Right lobe of liver (tissue), 6 donors: Measurements from ENCODE around the gene RARB. TPM values are rescaled to one million over a fixed set of nuclear protein-coding genes. Genes with fewer than 3 reads are reported as not detected.

ENCODE experiments used
- ATAC-seq, 4 donors: fragments of 200-7000 bp; cut with Tn5 transposase; one replicate each; pipeline ENCODE4 v1.9.1; 2020; ENCODE audit warnings: mild to moderate bottlenecking in 4 of 4, moderate library complexity in 4 of 4
- DNase-seq, 3 donors: peaks; one replicate each; pipeline ENCODE4 v3.0.0-alpha.2; 2020
- H3K27ac ChIP-seq, 3 donors: fragments of 200-600 bp; one replicate each; pipeline ENCODE4 v1.8.0; 2022
- H3K27me3 ChIP-seq, 2 donors: fragments of 200-600 bp; one replicate each; pipeline ENCODE4 v1.8.0; 2022
- H3K36me3 ChIP-seq, 4 donors: fragments of 200-600 bp; sonication (generic) in 1 of 4; one replicate each; pipeline versions ENCODE4 v1.5.1 to v1.8.0; 2017 to 2022; ENCODE audit warnings: control low read depth in 1 of 4
- H3K4me1 ChIP-seq, 4 donors: fragments of 200-600 bp; sonication (generic) in 1 of 4; one replicate each; pipeline versions ENCODE4 v1.5.1 to v1.8.0; 2017 to 2022; ENCODE audit warnings: control low read depth in 1 of 4
- H3K4me3 ChIP-seq, 3 donors: fragments of 200-600 bp; one replicate each; pipeline ENCODE4 v1.8.0; 2022
- H3K9me3 ChIP-seq, 4 donors: fragments of 200-600 bp; sonication (generic) in 1 of 4; one replicate each; pipeline versions ENCODE4 v1.5.1 to v1.8.0; 2017 to 2022; ENCODE audit warnings: control low read depth in 1 of 4
- POLR2A ChIP-seq: fragments of 450-650 bp; IDR thresholded peaks from one replicate; pipeline ENCODE4 v1.6.1; 2017; ENCODE audit warnings: antibody characterized with exemption, mild to moderate bottlenecking
- WGBS: methylation state at CpG from one replicate; pipeline ENCODE4 v1.1.6; 2018; ENCODE audit warnings: low coverage, low lambda C conversion rate; ENCODE audit not compliant: insufficient coverage; ENCODE audit errors: missing lambda C conversion rate; 5-methylcytosine and 5-hydroxymethylcytosine counted together
- intact Hi-C, 2 donors: fragments of 100-400 bp; cut with DNase I; formaldehyde crosslinking; loops; one replicate each; pipeline versions ENCODE4 v1.11.2 to v1.14.1; 2022
- total RNA-seq, 6 experiments: library from RNA; depleted of rRNA in 2 of 6; stranded (reverse); fragments of >200 nt in 2 of 6; fragmentation: NEBNext Ultra II Directional in 3 of 6; extraction: Animal tissue kit (Norgen Biotek cat#: 25700) in 3 of 6; gene quantifications; one replicate each; pipeline versions ENCODE4 v1.1.0 to v1.2.4, GENCODE V29; 2016 to 2023
- TF ChIP-seq, protein P1 (sequence below), 4 donors: fragments of 200-600 bp in 3 of 4; fragments of 450-650 bp in 1 of 4; IDR thresholded peaks; one replicate each; pipeline versions ENCODE4 v1.5.1 to v1.8.0; 2016 to 2022; ENCODE audit warnings: antibody characterized with exemption in 4 of 4, mild to moderate bottlenecking in 2 of 4
- donor health status: DM: no; HTN: yes; CAD: no.
- donor health status: DM: no; HTN: no; CAD: no.
- donor health status: DM: no; HTN: no; CAD: no.
- donor health status: DM: no; HTN: yes; CAD: no.
- donor health status: DM: no; HTN: yes; CAD: no.

Gene RARB
- total RNA-seq, 6 experiments from 2014 or later, result 1.2 to 2.8 (median 2.1) TPM

DNA sequence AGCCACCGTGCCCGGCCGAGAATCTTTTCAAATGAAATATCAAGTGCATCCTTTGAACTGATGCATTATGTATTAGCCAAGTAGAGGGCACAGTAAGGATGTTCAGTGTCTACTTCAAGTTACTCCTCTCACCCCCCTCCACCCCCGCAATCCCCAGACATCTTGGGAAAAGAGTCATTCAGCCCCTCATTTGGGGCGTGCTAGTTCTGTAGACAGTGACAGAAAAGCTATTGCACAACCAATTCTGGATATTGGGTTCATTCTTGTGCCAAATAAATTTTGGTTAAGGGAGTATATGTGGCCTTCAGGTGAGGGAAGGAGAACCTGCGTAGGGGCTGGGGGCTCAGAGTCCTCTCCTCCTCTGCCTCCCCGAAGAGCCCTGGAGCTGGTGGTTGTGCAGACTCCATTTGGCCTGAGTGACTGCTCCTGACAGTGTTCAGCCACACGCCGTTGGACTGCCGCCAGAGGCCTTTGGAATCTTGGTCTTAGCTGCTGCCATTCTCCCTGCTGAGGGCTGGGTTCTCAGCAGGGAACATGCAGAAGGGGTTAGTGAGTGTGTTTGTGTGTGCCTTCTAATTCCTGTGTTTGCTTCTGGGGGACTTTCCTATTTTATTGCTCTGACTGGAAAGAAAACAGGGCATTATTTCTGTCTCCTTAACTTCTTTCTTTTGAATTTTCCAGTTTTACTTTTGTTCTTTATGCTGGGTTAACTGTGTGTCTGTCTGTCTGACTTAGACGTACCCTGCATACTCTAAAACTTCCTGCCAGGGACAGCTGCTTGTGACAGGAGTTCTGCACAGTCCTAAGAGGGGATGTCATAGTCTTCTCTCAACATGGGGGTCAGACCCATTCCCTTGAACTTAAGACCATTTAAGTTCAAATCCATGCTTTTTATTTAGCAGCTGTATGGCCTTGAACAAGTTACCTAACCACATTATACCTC, 21.0 kb downstream of the RARB start:
- no peaks in the 10 kb centered on the region for H3K27me3 ChIP-seq
- no peak overlapping the region for H3K4me3 ChIP-seq
- DNase-seq (peak; percentile 91 to 93 (median 93)), ATAC-seq (peak; percentile 99)
- no peaks in the 10 kb centered on the region for H3K36me3 ChIP-seq
- no peaks in the 10 kb centered on the region for H3K9me3 ChIP-seq
- WGBS, result 32% methylated on average over 6 of the region's 11 CpGs
- TF ChIP-seq, protein P1, sequence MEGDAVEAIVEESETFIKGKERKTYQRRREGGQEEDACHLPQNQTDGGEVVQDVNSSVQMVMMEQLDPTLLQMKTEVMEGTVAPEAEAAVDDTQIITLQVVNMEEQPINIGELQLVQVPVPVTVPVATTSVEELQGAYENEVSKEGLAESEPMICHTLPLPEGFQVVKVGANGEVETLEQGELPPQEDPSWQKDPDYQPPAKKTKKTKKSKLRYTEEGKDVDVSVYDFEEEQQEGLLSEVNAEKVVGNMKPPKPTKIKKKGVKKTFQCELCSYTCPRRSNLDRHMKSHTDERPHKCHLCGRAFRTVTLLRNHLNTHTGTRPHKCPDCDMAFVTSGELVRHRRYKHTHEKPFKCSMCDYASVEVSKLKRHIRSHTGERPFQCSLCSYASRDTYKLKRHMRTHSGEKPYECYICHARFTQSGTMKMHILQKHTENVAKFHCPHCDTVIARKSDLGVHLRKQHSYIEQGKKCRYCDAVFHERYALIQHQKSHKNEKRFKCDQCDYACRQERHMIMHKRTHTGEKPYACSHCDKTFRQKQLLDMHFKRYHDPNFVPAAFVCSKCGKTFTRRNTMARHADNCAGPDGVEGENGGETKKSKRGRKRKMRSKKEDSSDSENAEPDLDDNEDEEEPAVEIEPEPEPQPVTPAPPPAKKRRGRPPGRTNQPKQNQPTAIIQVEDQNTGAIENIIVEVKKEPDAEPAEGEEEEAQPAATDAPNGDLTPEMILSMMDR (IDR thresholded peaks at IDR 0.05), result no peak
- TF ChIP-seq POLR2A, result no peak
- intact Hi-C loops, result no loop called here
- H3K4me1 ChIP-seq, result peaks cover 0 to 10% (median 0%) of the 10 kb centered on the region in 4 donors
- H3K27ac ChIP-seq, result peak overlapping the region in 1 of 3 donors; percentile 39

DNA sequence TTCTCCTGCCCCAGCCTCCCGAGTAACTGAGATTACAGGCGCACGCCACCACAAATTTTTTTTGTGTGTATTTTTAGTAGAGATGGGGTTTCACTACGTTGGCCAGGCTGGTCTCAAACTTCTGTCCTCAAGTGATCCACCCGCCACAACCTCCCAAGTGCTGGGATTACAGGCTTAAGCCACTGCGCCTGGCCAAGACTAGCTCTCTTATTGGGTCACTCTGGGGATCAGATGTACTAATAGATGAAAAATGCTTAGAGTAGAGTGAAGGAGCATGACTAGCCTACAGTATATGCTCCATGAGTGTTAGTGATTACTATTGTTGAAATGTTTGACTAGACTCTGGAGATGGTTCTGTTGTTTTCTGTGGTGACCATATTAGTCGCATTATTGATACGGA, 21.8 kb downstream of the RARB start:
- peaks cover 0 to 10% (median 0%) of the 10 kb centered on the region in 4 donors for H3K4me1 ChIP-seq
- intact Hi-C loops, result no loop called here
- ATAC-seq (no peak), DNase-seq (no peak)
- H3K27me3 ChIP-seq, result no peaks in the 10 kb centered on the region
- H3K27ac ChIP-seq, result no peak overlapping the region
- 95% methylated on average over 7 of the region's 8 CpGs for WGBS
- H3K36me3 ChIP-seq, result no peaks in the 10 kb centered on the region
- H3K4me3 ChIP-seq, result no peak overlapping the region
- TF ChIP-seq, protein P1 (IDR thresholded peaks at IDR 0.05), result no peak
- TF ChIP-seq POLR2A, result no peak
- H3K9me3 ChIP-seq, result no peaks in the 10 kb centered on the region

DNA sequence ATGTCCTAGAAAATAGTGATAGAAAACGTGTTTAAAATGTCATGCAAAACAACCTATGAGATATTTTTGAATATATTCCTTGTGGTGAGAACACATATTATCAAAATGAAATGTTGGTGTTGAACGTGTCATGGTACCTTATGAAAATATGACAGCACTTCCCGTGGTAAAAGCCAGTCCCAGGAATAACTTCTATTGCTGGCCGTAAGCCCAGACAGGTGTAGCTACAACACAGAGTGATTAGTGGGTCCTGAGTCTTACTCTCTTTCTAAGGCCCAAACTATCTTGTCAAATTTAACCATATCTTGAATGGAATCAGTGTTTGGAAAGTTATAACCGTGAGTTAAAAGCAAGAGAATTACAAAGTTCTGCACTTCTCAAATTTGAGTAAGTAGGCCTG, 24.1 kb downstream of the RARB start:
- H3K27ac ChIP-seq, result no peak overlapping the region
- ATAC-seq, result no peak
- 72% methylated on average over 5 of the region's 5 CpGs for WGBS
- H3K9me3 ChIP-seq, result no peaks in the 10 kb centered on the region
- DNase-seq, result no peak
- no peak overlapping the region for H3K4me3 ChIP-seq
- intact Hi-C loops, result no loop called here
- no peaks in the 10 kb centered on the region for H3K36me3 ChIP-seq
- peaks cover 0 to 10% (median 0%) of the 10 kb centered on the region in 4 donors for H3K4me1 ChIP-seq
- TF ChIP-seq, protein P1 (IDR thresholded peaks at IDR 0.05), result no peak
- no peak for TF ChIP-seq POLR2A
- H3K27me3 ChIP-seq, result no peaks in the 10 kb centered on the region

DNA sequence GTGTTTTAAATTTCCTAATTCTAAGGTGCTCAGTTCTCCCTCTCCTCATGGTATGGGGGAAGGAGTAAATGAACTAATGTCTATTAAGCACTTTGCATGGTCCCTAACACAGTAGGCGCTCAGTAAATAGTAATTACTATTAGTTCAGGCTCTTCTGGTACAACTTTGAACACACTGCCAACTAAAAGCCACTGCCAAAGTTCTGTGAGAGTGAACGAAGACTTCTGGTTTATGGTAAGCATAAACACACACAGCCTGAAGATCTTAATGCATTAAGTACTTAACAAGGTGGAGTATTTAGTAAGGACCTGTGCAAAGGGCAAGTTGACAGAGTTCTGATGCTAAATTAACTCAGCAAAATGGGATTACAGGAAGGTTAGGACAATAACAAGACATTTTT, 24.7 kb downstream of the RARB start:
- WGBS, result 68% methylated on average over 2 of the region's 2 CpGs
- H3K27ac ChIP-seq, result no peak overlapping the region
- peaks cover 0 to 10% (median 0%) of the 10 kb centered on the region in 4 donors for H3K4me1 ChIP-seq
- DNase-seq, result no peak
- ATAC-seq, result no peak
- intact Hi-C loops, result no loop called here
- H3K36me3 ChIP-seq, result no peaks in the 10 kb centered on the region
- no peaks in the 10 kb centered on the region for H3K27me3 ChIP-seq
- no peaks in the 10 kb centered on the region for H3K9me3 ChIP-seq
- TF ChIP-seq, protein P1 (IDR thresholded peaks at IDR 0.05), result no peak
- TF ChIP-seq POLR2A, result no peak
- no peak overlapping the region for H3K4me3 ChIP-seq
